HepG2 (cell line): Measurements from ENCODE around the gene PRKCG.

Experiments
- ATM ChIP-seq: fragments of 450-650 bp; IDR thresholded peaks from 2 replicates; pipeline ENCODE4 v1.7.1; 2017; ENCODE audit warnings: mild to moderate bottlenecking, borderline replicate concordance
- CTCF ChIP-seq: sonication (generic); formaldehyde crosslinking; IDR thresholded peaks from 2 replicates; pipeline ENCODE4 v1.5.0; 2020; ENCODE audit warnings: mild to moderate bottlenecking, missing genetic modification reagents, moderate library complexity
- ELF4 ChIP-seq: sonication (generic); formaldehyde crosslinking; IDR thresholded peaks from 2 replicates; pipeline ENCODE4 v1.5.0; 2020; ENCODE audit warnings: missing genetic modification reagents, mild to moderate bottlenecking, moderate library complexity, borderline replicate concordance
- EZH2 ChIP-seq: conservative IDR thresholded peaks from 2 replicates; pipeline ENCODE4 v1.6.1; 2012; ENCODE audit warnings: mild to moderate bottlenecking, low read depth, low read length, moderate library complexity
- MYC ChIP-seq: sonication (generic); formaldehyde crosslinking; IDR thresholded peaks from 2 replicates; pipeline ENCODE4 v1.9.0; 2021; ENCODE audit warnings: missing genetic modification reagents, borderline replicate concordance
- PAX8 ChIP-seq: sonication (generic); formaldehyde crosslinking; IDR thresholded peaks from 2 replicates; pipeline ENCODE4 v1.8.0; 2022; ENCODE audit warnings: mild to moderate bottlenecking, missing genetic modification reagents, borderline replicate concordance
- POLR2AphosphoS5 ChIP-seq: IDR thresholded peaks from 2 replicates; pipeline ENCODE4 v1.6.1; 2012; ENCODE audit warnings: low read depth, low read length
- RELA ChIP-seq: sonication (generic); formaldehyde crosslinking; IDR thresholded peaks from 2 replicates; pipeline ENCODE4 v1.4.0; 2020; ENCODE audit warnings: missing genetic modification reagents
- REPIN1 ChIP-seq: sonication (generic); formaldehyde crosslinking; IDR thresholded peaks from 2 replicates; pipeline ENCODE4 v1.8.0; 2022; ENCODE audit warnings: missing genetic modification reagents, low read depth, mild to moderate bottlenecking, borderline replicate concordance
- REST ChIP-seq, 2 experiments: IDR thresholded peaks; 2 replicates each; pipeline ENCODE4 v1.6.1; 2011 to 2012; ENCODE audit warnings: low read length in 2 of 2, borderline replicate concordance in 1 of 2, low read depth in 1 of 2, mild to moderate bottlenecking in 1 of 2, moderate library complexity in 1 of 2
- SMARCE1 ChIP-seq: fragments of 450-650 bp; IDR thresholded peaks from 2 replicates; pipeline ENCODE4 v1.6.1; 2017; ENCODE audit warnings: borderline replicate concordance
- SMC3 ChIP-seq: IDR thresholded peaks from 2 replicates; pipeline ENCODE4 v1.6.1; 2011; ENCODE audit warnings: low read length, improper control_type of control experiment
- ZNF281 ChIP-seq: sonication (generic); formaldehyde crosslinking; IDR thresholded peaks from 2 replicates; pipeline ENCODE4 v1.4.0; 2020; ENCODE audit warnings: missing genetic modification reagents, borderline replicate concordance

GRCh38 chr19:53917356-53917755, 35.4 kb downstream of the PRKCG start:
- TF ChIP-seq REST (IDR thresholded peaks at IDR 0.05; ENCODE audit: borderline replicate concordance in 1 of 2, low read depth in 1 of 2, low read length in 2 of 2) (no peak), REPIN1 (CRISPR knock-in tag) (no peak), ATM (no peak), SMC3 (no peak), ELF4 (CRISPR knock-in tag) (no peak), CTCF (no peak), EZH2 (no peak), ZNF281 (CRISPR knock-in tag) (no peak), MYC (no peak), SMARCE1 (no peak), RELA (CRISPR knock-in tag) (no peak), PAX8 (CRISPR knock-in tag) (no peak), POLR2AphosphoS5 (no peak)
